Neuronal stem cell (in vitro differentiated cells): ENCODE results near the gene SIGLEC1.

Experiments
- DNase-seq: peaks from one replicate; pipeline ENCODE4 v3.0.0-alpha.2; 2013; ENCODE audit warnings: low spot score
- H2AFZ ChIP-seq: one replicate; pipeline ENCODE4 v1.6.1; 2013; ENCODE audit warnings: mild to moderate bottlenecking, low read length, inconsistent platforms
- H2AK5ac ChIP-seq: 2 replicates; pipeline ENCODE4 v1.6.1; 2013; ENCODE audit warnings: low read depth, mild to moderate bottlenecking, inconsistent platforms, low read length, moderate library complexity, mixed read lengths
- H2BK120ac ChIP-seq: 2 replicates; pipeline ENCODE4 v1.6.1; 2013; ENCODE audit warnings: low read depth, mild to moderate bottlenecking, inconsistent platforms, low read length, moderate library complexity, mixed read lengths
- H2BK12ac ChIP-seq: one replicate; pipeline ENCODE4 v1.6.1; 2013; ENCODE audit warnings: low read length, inconsistent platforms
- H2BK15ac ChIP-seq: 2 replicates; pipeline ENCODE4 v1.6.1; 2013; ENCODE audit warnings: mild to moderate bottlenecking, low read length, inconsistent platforms, mixed read lengths
- H2BK5ac ChIP-seq: one replicate; pipeline ENCODE4 v1.6.1; 2013; ENCODE audit warnings: inconsistent platforms, mild to moderate bottlenecking, low read length, moderate library complexity
- H3K14ac ChIP-seq: one replicate; pipeline ENCODE4 v1.6.1; 2013; ENCODE audit warnings: low read length, inconsistent platforms
- H3K18ac ChIP-seq: 2 replicates; pipeline ENCODE4 v1.6.1; 2013; ENCODE audit warnings: low read length, inconsistent platforms
- H3K23ac ChIP-seq: 2 replicates; pipeline ENCODE4 v1.6.1; 2013; ENCODE audit warnings: low read depth, mild to moderate bottlenecking, mixed read lengths, low read length, inconsistent platforms; ENCODE audit not compliant: poor library complexity
- H3K27ac ChIP-seq: replicated peaks from 3 replicates; pipeline ENCODE4 v1.5.1; 2013; ENCODE audit warnings: low read length, inconsistent platforms
- H3K27me3 ChIP-seq, 3 experiments: 2 replicates each; pipeline ENCODE4 v1.6.1; 2013; ENCODE audit warnings: low read length in 3 of 3, mild to moderate bottlenecking in 2 of 3, inconsistent platforms in 1 of 3, low read depth in 1 of 3, mixed read lengths in 1 of 3, moderate library complexity in 1 of 3; ENCODE audit not compliant: control insufficient read depth in 3 of 3, insufficient read depth in 3 of 3
- H3K36me3 ChIP-seq, 2 donors: replicated peaks in 1 of 2; 2 replicates each; pipeline ENCODE4 v1.6.1; 2013; ENCODE audit warnings: low read length in 2 of 2; ENCODE audit not compliant: control insufficient read depth in 2 of 2, insufficient read depth in 2 of 2
- H3K4ac ChIP-seq: 2 replicates; pipeline ENCODE4 v1.6.1; 2013; ENCODE audit warnings: inconsistent platforms, mild to moderate bottlenecking, low read length, moderate library complexity
- H3K4me1 ChIP-seq, 2 donors: 1 replicate in 1 of 2; 2 replicates in 1 of 2; pipeline ENCODE4 v1.6.1; 2013; ENCODE audit warnings: low read length in 2 of 2, low read depth in 1 of 2; ENCODE audit not compliant: control insufficient read depth in 2 of 2, insufficient read depth in 1 of 2
- H3K4me2 ChIP-seq: one replicate; pipeline ENCODE4 v1.6.1; 2013; ENCODE audit warnings: mild to moderate bottlenecking, low read length, inconsistent platforms; ENCODE audit not compliant: insufficient read depth, poor library complexity, severe bottlenecking
- H3K4me3 ChIP-seq, 2 donors: 2 replicates each; pipeline ENCODE4 v1.5.1; 2013; ENCODE audit warnings: low read length in 2 of 2, mild to moderate bottlenecking in 2 of 2, inconsistent platforms in 1 of 2, moderate library complexity in 1 of 2
- H3K79me1 ChIP-seq: one replicate; pipeline ENCODE4 v1.6.1; 2013; ENCODE audit warnings: low read depth, mild to moderate bottlenecking, inconsistent platforms, low read length, moderate library complexity
- H3K9ac ChIP-seq: one replicate; pipeline ENCODE4 v1.6.1; 2013; ENCODE audit warnings: mild to moderate bottlenecking, low read depth, low read length, inconsistent platforms; ENCODE audit not compliant: poor library complexity
- H3K9me3 ChIP-seq, 2 donors: replicated peaks in 1 of 2; 2 replicates each; pipeline versions ENCODE3 to v1.6.1; 2013; ENCODE audit warnings: low read length in 2 of 2, mild to moderate bottlenecking in 2 of 2, inconsistent platforms in 1 of 2, low read depth in 1 of 2, mixed read lengths in 1 of 2, moderate library complexity in 1 of 2; ENCODE audit not compliant: control insufficient read depth in 2 of 2, insufficient read depth in 1 of 2
- H4K8ac ChIP-seq: one replicate; pipeline ENCODE4 v1.6.1; 2013; ENCODE audit warnings: low read depth, mild to moderate bottlenecking, inconsistent platforms, low read length, moderate library complexity
- H4K91ac ChIP-seq: one replicate; pipeline ENCODE4 v1.6.1; 2013; ENCODE audit warnings: low read length, low read depth, mild to moderate bottlenecking, inconsistent platforms; ENCODE audit not compliant: poor library complexity
- WGBS, 2 donors: extraction: QIAGEN DNeasy Blood & Tissue Kit; methylation state at CpG; one replicate each; pipeline ENCODE4 v1.1.7; 2013; ENCODE audit warnings: missing lambda C conversion rate in 2 of 2, mixed read lengths in 1 of 2; ENCODE audit not compliant: insufficient read length in 2 of 2, insufficient replicate concordance in 1 of 2; ENCODE audit errors: extremely low coverage in 2 of 2; 5-methylcytosine and 5-hydroxymethylcytosine counted together

SIGLEC1 gene

DNA sequence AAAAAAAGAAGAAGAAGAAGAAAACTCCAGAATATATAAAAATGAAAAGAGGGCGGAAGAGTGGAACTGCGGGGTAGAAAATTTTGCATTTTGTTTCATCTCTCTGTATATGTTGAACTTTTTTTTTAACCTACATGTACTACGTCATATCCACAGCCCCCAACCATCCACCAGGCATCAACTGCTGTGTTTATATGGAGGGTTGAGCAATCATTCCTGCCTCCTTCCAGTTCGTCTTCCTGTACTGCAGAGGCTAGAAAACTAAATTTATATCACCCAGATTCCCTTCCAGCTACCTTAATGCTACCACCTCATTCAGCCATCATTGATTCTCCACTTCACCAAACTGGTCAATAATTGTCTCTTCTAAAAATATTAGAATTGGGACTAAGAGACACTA lies 9.5 kb upstream of the SIGLEC1 start:
- Histone ChIP-seq H2BK12ac (no peak overlapping the region), H2AFZ (no peak overlapping the region), H3K4ac (no peak overlapping the region), H3K27me3 (peaks cover 0 to under 1% (median 0%) of the 10 kb centered on the region in 3 experiments), H2BK5ac (no peak overlapping the region), H3K36me3 (no peaks in the 10 kb centered on the region), H3K18ac (no peak overlapping the region), H3K23ac (no peak overlapping the region), H4K91ac (no peak overlapping the region), H3K4me2 (no peak overlapping the region), H2AK5ac (no peak overlapping the region), H3K9me3 (peaks cover 0 to 1% of the 10 kb centered on the region in 2 donors), H3K79me1 (no peaks in the 10 kb centered on the region), H3K4me3 (no peak overlapping the region), H3K4me1 (no peaks in the 10 kb centered on the region), H2BK120ac (no peak overlapping the region), H3K9ac (no peak overlapping the region), H2BK15ac (no peak overlapping the region), H3K27ac (no peak overlapping the region), H3K14ac (no peak overlapping the region), H4K8ac (no peak overlapping the region)
- no peak for DNase-seq
- no CpG with 5 or more reads among the region's 4 CpGs for WGBS, 2 donors

DNA sequence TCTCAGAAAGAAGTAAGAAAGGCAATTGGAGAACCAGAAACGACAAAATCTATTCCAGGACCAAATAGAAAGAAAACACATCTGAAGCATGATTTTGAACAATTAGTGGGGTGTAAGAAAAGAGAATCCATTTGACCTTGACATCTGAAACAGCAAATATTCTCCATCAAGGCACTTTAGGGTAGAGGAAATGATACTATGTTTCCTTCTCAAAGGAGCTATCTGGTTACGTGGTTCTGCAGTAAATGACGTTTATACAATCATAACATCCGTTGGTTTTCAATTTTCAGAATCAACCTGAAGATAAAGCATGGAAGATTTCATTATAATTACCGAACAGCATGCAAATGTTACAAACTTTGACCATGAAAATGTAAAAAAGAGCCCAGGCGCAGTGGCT lies 8.2 kb upstream of the SIGLEC1 start:
- H3K18ac ChIP-seq: no peak overlapping the region
- no peak overlapping the region for H4K91ac ChIP-seq
- H2BK5ac ChIP-seq: no peak overlapping the region
- no peak overlapping the region for H3K4me3 ChIP-seq
- no peaks in the 10 kb centered on the region for H3K4me1 ChIP-seq
- no peak overlapping the region for H2BK15ac ChIP-seq
- H2BK120ac ChIP-seq: no peak overlapping the region
- H3K9me3 ChIP-seq: peaks cover 0 to 1% of the 10 kb centered on the region in 2 donors
- DNase-seq: no peak
- no peak overlapping the region for H2AK5ac ChIP-seq
- H3K14ac ChIP-seq: no peak overlapping the region
- no peak overlapping the region for H3K23ac ChIP-seq
- no peak overlapping the region for H2BK12ac ChIP-seq
- H4K8ac ChIP-seq: no peak overlapping the region
- no peaks in the 10 kb centered on the region for H3K27me3 ChIP-seq
- H3K4me2 ChIP-seq: no peak overlapping the region
- H3K36me3 ChIP-seq: no peaks in the 10 kb centered on the region
- WGBS, 2 donors: no CpG with 5 or more reads among the region's 6 CpGs
- no peak overlapping the region for H3K27ac ChIP-seq
- no peaks in the 10 kb centered on the region for H3K79me1 ChIP-seq
- H3K4ac ChIP-seq: no peak overlapping the region
- H2AFZ ChIP-seq: no peak overlapping the region
- no peak overlapping the region for H3K9ac ChIP-seq

DNA sequence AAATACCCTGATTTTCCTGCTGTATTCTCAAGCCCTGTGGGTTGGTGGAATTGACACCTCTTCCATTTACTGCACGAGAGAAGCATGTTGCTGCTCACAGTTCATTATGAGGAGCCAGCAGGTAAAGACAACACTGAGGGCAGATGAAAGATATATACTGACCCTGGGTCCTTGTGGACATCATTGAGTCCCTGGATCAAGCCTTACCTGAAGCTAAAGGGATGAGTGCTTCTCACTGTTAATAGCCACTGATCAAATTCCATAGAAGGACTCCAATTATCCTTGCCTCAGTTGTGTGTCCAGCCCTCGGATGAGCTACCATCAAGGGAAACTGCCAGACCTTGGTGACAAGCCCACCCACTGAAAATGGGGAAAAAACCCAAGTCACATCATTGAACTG lies 7.7 kb upstream of the SIGLEC1 start:
- Histone ChIP-seq H3K4me1 (no peaks in the 10 kb centered on the region), H3K27ac (no peak overlapping the region), H3K9ac (no peak overlapping the region), H3K9me3 (peaks cover 0 to 1% of the 10 kb centered on the region in 2 donors), H3K79me1 (no peaks in the 10 kb centered on the region), H4K8ac (no peak overlapping the region), H4K91ac (no peak overlapping the region), H3K18ac (no peak overlapping the region), H3K4me2 (no peak overlapping the region), H3K14ac (no peak overlapping the region), H3K4me3 (no peak overlapping the region), H3K4ac (no peak overlapping the region), H2AFZ (no peak overlapping the region), H2BK120ac (no peak overlapping the region), H2BK5ac (no peak overlapping the region), H3K23ac (no peak overlapping the region), H2BK15ac (no peak overlapping the region), H2AK5ac (no peak overlapping the region), H2BK12ac (no peak overlapping the region), H3K27me3 (no peaks in the 10 kb centered on the region), H3K36me3 (no peaks in the 10 kb centered on the region)
- DNase-seq: no peak
- WGBS, 2 donors: no CpG with 5 or more reads among the region's 2 CpGs

DNA sequence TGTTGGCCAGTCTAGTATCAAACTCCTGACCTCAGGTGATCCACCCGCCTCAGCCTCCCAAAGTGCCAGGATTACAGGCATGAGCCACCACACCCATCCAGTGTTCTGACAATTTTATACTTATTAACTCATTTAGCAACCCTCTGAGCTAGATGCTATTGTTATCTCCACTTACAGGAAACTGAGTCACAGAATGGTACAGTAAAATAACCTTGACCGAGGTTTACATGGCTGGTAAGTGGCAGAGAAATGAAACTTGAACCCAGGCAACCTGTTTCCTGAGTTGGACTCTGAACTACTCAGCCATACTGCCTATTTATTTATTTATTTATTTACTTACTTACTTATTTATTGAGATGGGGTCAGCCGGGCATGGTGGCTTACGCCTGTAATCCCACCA lies 6.6 kb upstream of the SIGLEC1 start:
- Histone ChIP-seq H3K14ac (no peak overlapping the region), H3K79me1 (no peaks in the 10 kb centered on the region), H3K9me3 (peaks cover 0 to 1% of the 10 kb centered on the region in 2 donors), H2BK120ac (no peak overlapping the region), H3K4ac (no peak overlapping the region), H2BK5ac (no peak overlapping the region), H3K9ac (no peak overlapping the region), H2BK15ac (no peak overlapping the region), H4K8ac (no peak overlapping the region), H3K4me3 (no peak overlapping the region), H3K23ac (no peak overlapping the region), H3K4me2 (no peak overlapping the region), H3K4me1 (no peaks in the 10 kb centered on the region), H3K36me3 (no peaks in the 10 kb centered on the region), H3K27ac (no peak overlapping the region), H3K18ac (no peak overlapping the region), H2AK5ac (no peak overlapping the region), H2AFZ (no peak overlapping the region), H2BK12ac (no peak overlapping the region), H4K91ac (no peak overlapping the region), H3K27me3 (peaks cover 0 to 3% (median 0%) of the 10 kb centered on the region in 3 experiments)
- WGBS, 2 donors: no CpG with 5 or more reads among the region's 4 CpGs
- no peak for DNase-seq
